ENCODE data around the gene EGFL8.
"Not testable (repeated sequence)": the region's sequence is repeated elsewhere in the genome, so short reads cannot be mapped to it uniquely, and the experiment has no call there.

Gene EGFL8

GRCh38 chr6:32185681-32186131, 21.3 kb downstream of the EGFL8 start:
- DNase-seq: not testable (repeated sequence)

- DNase-seq: not testable (repeated sequence)
Observed at GRCh38 chr6:32186151-32186840, 21.9 kb downstream of the EGFL8 start.

GRCh38 chr6:32187009-32187709, 22.8 kb downstream of the EGFL8 start:
- no peak for DNase-seq

GRCh38 chr6:32187725-32188380, 23.5 kb downstream of the EGFL8 start:
- not testable (repeated sequence) for DNase-seq

- no peak for DNase-seq
Observed at GRCh38 chr6:32188381-32189068, 24.1 kb downstream of the EGFL8 start.

GRCh38 chr6:32189069-32189741, 24.8 kb downstream of the EGFL8 start:
- DNase-seq: no peak

GRCh38 chr6:32189742-32190053, 25.3 kb downstream of the EGFL8 start:
- DNase-seq: no peak

GRCh38 chr6:32190054-32190851, 25.9 kb downstream of the EGFL8 start, which contains the start of gene PBX2:
Gene PBX2 (minus strand): TSS chr6:32190202. CDS start chr6:32189915, 287 bp downstream.
- peak; percentile 78 for DNase-seq

- no peak for DNase-seq
Observed at GRCh38 chr6:32190911-32191677, 26.7 kb downstream of the EGFL8 start.

GRCh38 chr6:32191696-32192607, 27.6 kb downstream of the EGFL8 start:
- DNase-seq: no peak

GRCh38 chr6:32192608-32193039, 28.2 kb downstream of the EGFL8 start, which contains the start of gene GPSM3:
Gene GPSM3 (minus strand): TSS chr6:32192643. CDS start chr6:32192513, 130 bp downstream.
- DNase-seq: no peak

GRCh38 chr6:32193096-32193495, 28.7 kb downstream of the EGFL8 start:
- not testable (repeated sequence) for DNase-seq

- DNase-seq: no peak
Observed at GRCh38 chr6:32194388-32194787, 30.0 kb downstream of the EGFL8 start.

- peak; percentile 16 for DNase-seq
Observed at GRCh38 chr6:32194825-32195651, 30.6 kb downstream of the EGFL8 start.

GRCh38 chr6:32195652-32195901, 31.2 kb downstream of the EGFL8 start:
- DNase-seq: peak; percentile 95

- peak; percentile 68 for DNase-seq
Observed at GRCh38 chr6:32195902-32196681, 31.7 kb downstream of the EGFL8 start.

- DNase-seq: no peak
Observed at GRCh38 chr6:32196682-32197616, 32.6 kb downstream of the EGFL8 start.

Measured in NCI-H1092 treated with DMSO at 0.1 percent for 48 hours (cell line).